HTR-8/SVneo (cell line): Measurements from ENCODE around the gene SRSF4.
"Not testable (repeated sequence)": the region's sequence is repeated elsewhere in the genome, so short reads cannot be mapped to it uniquely, and the experiment has no call there.

Experiments used
- DNase-seq: peaks from one replicate; pipeline ENCODE4 v3.0.0; 2011; ENCODE audit warnings: low spot score, mixed read lengths; ENCODE audit not compliant: insufficient read length
- FAIRE-seq: peaks from 2 replicates; lab custom pipeline; 2011; peaks lifted over from hg19 to GRCh38; lab: Jason Lieb, UNC

The SRSF4 gene

GRCh38 chr1:29112705-29113412 lies 68.8 kb downstream of the SRSF4 start:
- FAIRE-seq (no peak), DNase-seq (no peak)

GRCh38 chr1:29108041-29108440 lies 73.7 kb downstream of the SRSF4 start:
- DNase-seq, result not testable (repeated sequence)

GRCh38 chr1:29105822-29106221 lies 75.9 kb downstream of the SRSF4 start:
- DNase-seq (no peak), FAIRE-seq (no peak)

More at GRCh38 chr1:29108041-29108440, 73.7 kb downstream of the SRSF4 start:
- not testable (repeated sequence) for FAIRE-seq

- FAIRE-seq (no peak), DNase-seq (no peak)
These were observed 81.2 kb downstream of the SRSF4 start for GRCh38 chr1:29100487-29100886.

GRCh38 chr1:29099286-29099685 lies 82.4 kb downstream of the SRSF4 start:
- DNase-seq, result no peak
- FAIRE-seq, result no peak
